ENCODE measurements around the gene FAM174C. TPM values are rescaled to one million over a fixed set of nuclear protein-coding genes. Genes with fewer than 3 reads are reported as not detected.
A peak's percentile ranks its signal among the peaks of the same experiment; 100 is the strongest.

The FAM174C gene
- total RNA-seq, 1 experiment from 2014 or later = 59.4 TPM

GRCh38 chr19:1228161-1228957, 47.0 kb upstream of the FAM174C start:
- no peak overlapping the region for H3K4me3 Mint-ChIP-seq
- ChIA-PET POLR2A (no interaction called here), CTCF (interaction anchor here (0.6 to 1.6 kb wide), 5 partner anchors 12 to 67 kb away, joined by 3 to 6 read pairs (median 3); no protein-coding TSS in a partner anchor)
- TF ChIP-seq, protein P1, sequence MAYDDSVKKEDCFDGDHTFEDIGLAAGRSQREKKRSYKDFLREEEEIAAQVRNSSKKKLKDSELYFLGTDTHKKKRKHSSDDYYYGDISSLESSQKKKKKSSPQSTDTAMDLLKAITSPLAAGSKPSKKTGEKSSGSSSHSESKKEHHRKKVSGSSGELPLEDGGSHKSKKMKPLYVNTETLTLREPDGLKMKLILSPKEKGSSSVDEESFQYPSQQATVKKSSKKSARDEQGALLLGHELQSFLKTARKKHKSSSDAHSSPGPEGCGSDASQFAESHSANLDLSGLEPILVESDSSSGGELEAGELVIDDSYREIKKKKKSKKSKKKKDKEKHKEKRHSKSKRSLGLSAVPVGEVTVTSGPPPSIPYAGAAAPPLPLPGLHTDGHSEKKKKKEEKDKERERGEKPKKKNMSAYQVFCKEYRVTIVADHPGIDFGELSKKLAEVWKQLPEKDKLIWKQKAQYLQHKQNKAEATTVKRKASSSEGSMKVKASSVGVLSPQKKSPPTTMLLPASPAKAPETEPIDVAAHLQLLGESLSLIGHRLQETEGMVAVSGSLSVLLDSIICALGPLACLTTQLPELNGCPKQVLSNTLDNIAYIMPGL (CRISPR knock-in tag; IDR thresholded peaks at IDR 0.05) = no peak
- TF ChIP-seq EMX1 (CRISPR knock-in tag; IDR thresholded peaks at IDR 0.05) = no peak
- no peak for TF ChIP-seq JAZF1 (CRISPR knock-in tag; IDR thresholded peaks at IDR 0.05)
- TF ChIP-seq ZNF263 (CRISPR knock-in tag; IDR thresholded peaks at IDR 0.05; ENCODE audit: low read depth) = no peak
- TF ChIP-seq CREB1 (CRISPR knock-in tag; IDR thresholded peaks at IDR 0.05) = no peak
- TF ChIP-seq, protein P2, sequence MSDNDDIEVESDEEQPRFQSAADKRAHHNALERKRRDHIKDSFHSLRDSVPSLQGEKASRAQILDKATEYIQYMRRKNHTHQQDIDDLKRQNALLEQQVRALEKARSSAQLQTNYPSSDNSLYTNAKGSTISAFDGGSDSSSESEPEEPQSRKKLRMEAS (CRISPR knock-in tag; IDR thresholded peaks at IDR 0.05) = no peak
- TF ChIP-seq, protein P3, sequence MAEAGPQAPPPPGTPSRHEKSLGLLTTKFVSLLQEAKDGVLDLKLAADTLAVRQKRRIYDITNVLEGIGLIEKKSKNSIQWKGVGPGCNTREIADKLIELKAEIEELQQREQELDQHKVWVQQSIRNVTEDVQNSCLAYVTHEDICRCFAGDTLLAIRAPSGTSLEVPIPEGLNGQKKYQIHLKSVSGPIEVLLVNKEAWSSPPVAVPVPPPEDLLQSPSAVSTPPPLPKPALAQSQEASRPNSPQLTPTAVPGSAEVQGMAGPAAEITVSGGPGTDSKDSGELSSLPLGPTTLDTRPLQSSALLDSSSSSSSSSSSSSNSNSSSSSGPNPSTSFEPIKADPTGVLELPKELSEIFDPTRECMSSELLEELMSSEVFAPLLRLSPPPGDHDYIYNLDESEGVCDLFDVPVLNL (CRISPR knock-in tag; IDR thresholded peaks at IDR 0.05; ENCODE audit: borderline replicate concordance, low read depth) = no peak
- TF ChIP-seq ZBTB43 (CRISPR knock-in tag; IDR thresholded peaks at IDR 0.05) = no peak
- TF ChIP-seq, protein P4, sequence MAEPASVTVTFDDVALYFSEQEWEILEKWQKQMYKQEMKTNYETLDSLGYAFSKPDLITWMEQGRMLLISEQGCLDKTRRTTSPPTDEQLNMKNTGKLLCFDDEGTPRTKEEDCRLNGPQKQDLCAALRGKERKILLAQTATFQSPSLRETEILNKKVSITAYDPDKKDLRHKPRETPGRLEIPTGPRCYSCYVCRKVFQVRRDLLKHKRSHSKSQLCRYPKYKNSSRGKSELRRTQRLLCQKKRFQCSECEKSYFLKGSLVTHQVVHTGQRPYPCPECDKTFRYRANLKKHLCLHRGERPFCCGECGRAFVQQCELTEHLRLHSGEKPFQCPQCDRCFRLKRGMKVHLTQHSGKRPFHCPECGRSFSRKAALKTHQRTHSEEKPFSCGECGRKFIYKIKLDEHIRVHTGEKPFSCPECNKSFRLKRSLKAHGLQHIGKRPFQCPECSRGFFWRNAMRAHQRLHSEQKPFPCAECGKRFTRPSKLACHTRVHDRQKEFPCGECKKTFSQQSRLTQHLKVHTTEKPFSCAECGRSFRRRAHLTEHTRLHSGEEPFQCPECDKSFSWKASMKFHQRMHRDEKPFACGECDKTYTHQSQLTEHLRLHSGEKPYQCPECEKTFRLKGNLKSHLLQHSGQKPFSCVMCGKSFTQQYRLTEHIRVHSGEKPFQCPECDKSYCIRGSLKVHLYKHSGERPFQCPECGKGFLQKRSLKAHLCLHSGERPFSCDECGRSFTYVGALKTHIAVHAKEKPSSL (CRISPR knock-in tag; conservative IDR thresholded peaks at IDR 0.05) = no peak
- TF ChIP-seq TP53 (CRISPR knock-in tag; IDR thresholded peaks at IDR 0.05) = no peak
- no peak for TF ChIP-seq FOXP1 (CRISPR knock-in tag; IDR thresholded peaks at IDR 0.05; ENCODE audit: borderline replicate concordance)
- H3K4me1 Mint-ChIP-seq = no peaks in the 10 kb centered on the region
- no peak for DNase-seq (ENCODE audit: low spot score)
- ATAC-seq = peak; percentile 9
- H3K9me3 Mint-ChIP-seq = no peaks in the 10 kb centered on the region
- H3K27me3 Mint-ChIP-seq (ENCODE audit: low read depth) = no peaks in the 10 kb centered on the region
- H3K36me3 Mint-ChIP-seq = no peaks in the 10 kb centered on the region
- H3K27ac Mint-ChIP-seq = no peak overlapping the region; the same call in 1 of the 2 replicates

DNA sequence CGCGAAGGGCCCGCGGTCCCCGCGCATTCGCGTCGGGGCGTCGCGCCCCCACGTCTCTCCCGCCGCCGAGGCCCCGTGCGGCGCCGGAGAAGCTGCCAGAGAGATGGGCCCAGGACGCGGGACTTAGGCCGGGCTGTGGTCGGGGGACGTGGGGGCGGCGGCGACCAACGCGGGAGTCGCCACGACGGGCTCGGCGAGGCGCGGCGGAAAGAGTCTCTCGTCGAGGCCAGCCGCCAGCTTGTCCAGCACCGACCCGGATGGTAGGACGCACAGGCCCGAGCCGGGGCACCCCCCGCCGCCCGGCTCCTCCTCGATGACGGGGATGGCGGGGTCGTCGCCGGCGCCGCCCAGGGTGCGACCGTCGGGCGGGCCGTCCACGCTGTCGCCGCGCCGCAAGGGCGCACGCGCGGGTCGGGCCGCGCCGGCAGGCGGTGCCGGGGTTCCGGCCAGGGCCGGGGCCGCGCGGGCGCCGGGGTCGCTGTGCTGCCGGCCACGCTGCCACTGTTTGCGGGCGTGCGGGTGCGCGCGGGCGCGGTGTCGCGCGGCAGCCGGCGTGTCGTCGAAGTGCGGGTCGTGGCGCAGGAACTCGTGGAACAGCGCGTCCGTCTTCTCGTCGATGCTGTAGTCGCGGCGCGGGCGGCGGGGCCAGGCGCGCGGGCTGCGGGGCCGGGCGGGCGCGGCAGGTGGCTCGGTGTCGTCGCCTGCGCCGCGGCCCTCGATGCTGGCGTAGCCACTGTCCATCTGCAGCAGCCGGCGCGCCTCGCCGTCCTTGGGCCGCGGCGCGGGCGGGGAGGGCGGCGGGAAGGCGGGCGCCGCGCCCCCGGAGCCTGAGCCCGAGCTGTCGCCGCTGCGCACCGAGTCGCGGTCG, 46.0 kb upstream of the FAM174C start:
- no peak overlapping the region for H3K27ac Mint-ChIP-seq
- DNase-seq (ENCODE audit: low spot score) = no peak
- H3K27me3 Mint-ChIP-seq (ENCODE audit: low read depth) = no peaks in the 10 kb centered on the region
- ChIA-PET CTCF (interaction anchor here (0.7 to 1.6 kb wide), 5 partner anchors 12 to 37 kb away, joined by 3 to 10 read pairs (median 5); no protein-coding TSS in a partner anchor), POLR2A (no interaction called here)
- H3K36me3 Mint-ChIP-seq = no peaks in the 10 kb centered on the region
- no peak overlapping the region for H3K4me3 Mint-ChIP-seq
- H3K9me3 Mint-ChIP-seq = no peaks in the 10 kb centered on the region
- no peak for ATAC-seq
- H3K4me1 Mint-ChIP-seq = no peaks in the 10 kb centered on the region
- TF ChIP-seq ZNF396 (CRISPR knock-in tag; IDR thresholded peaks at IDR 0.05; ENCODE audit: borderline replicate concordance) (no peak), SMAD4 (CRISPR knock-in tag; IDR thresholded peaks at IDR 0.05) (no peak), TP53 (CRISPR knock-in tag; IDR thresholded peaks at IDR 0.05) (no peak), ZNF263 (CRISPR knock-in tag; IDR thresholded peaks at IDR 0.05; ENCODE audit: low read depth) (no peak), USF1 (CRISPR knock-in tag; IDR thresholded peaks at IDR 0.05) (no peak), PREB (CRISPR knock-in tag; IDR thresholded peaks at IDR 0.05; ENCODE audit: borderline replicate concordance) (no peak), ESRRA (CRISPR knock-in tag; IDR thresholded peaks at IDR 0.05; ENCODE audit: borderline replicate concordance) (no peak)
- TF ChIP-seq, protein P5, sequence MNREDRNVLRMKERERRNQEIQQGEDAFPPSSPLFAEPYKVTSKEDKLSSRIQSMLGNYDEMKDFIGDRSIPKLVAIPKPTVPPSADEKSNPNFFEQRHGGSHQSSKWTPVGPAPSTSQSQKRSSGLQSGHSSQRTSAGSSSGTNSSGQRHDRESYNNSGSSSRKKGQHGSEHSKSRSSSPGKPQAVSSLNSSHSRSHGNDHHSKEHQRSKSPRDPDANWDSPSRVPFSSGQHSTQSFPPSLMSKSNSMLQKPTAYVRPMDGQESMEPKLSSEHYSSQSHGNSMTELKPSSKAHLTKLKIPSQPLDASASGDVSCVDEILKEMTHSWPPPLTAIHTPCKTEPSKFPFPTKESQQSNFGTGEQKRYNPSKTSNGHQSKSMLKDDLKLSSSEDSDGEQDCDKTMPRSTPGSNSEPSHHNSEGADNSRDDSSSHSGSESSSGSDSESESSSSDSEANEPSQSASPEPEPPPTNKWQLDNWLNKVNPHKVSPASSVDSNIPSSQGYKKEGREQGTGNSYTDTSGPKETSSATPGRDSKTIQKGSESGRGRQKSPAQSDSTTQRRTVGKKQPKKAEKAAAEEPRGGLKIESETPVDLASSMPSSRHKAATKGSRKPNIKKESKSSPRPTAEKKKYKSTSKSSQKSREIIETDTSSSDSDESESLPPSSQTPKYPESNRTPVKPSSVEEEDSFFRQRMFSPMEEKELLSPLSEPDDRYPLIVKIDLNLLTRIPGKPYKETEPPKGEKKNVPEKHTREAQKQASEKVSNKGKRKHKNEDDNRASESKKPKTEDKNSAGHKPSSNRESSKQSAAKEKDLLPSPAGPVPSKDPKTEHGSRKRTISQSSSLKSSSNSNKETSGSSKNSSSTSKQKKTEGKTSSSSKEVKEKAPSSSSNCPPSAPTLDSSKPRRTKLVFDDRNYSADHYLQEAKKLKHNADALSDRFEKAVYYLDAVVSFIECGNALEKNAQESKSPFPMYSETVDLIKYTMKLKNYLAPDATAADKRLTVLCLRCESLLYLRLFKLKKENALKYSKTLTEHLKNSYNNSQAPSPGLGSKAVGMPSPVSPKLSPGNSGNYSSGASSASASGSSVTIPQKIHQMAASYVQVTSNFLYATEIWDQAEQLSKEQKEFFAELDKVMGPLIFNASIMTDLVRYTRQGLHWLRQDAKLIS (CRISPR knock-in tag; IDR thresholded peaks at IDR 0.05; ENCODE audit: borderline replicate concordance) = no peak
- TF ChIP-seq, protein P2 (CRISPR knock-in tag; IDR thresholded peaks at IDR 0.05) = no peak

All from WTC11 (cell line).